NCI-H1417 treated with DMSO at 0.1 percent for 48 hours (cell line): ENCODE results near the gene STK10.
"Not testable (repeated sequence)": the region's sequence is repeated elsewhere in the genome, so short reads cannot be mapped to it uniquely, and the experiment has no call there.

Experiments
- DNase-seq: peaks from one replicate; lab custom pipeline; 2025; lab: John Stamatoyannopoulos, UW

Gene STK10

DNA sequence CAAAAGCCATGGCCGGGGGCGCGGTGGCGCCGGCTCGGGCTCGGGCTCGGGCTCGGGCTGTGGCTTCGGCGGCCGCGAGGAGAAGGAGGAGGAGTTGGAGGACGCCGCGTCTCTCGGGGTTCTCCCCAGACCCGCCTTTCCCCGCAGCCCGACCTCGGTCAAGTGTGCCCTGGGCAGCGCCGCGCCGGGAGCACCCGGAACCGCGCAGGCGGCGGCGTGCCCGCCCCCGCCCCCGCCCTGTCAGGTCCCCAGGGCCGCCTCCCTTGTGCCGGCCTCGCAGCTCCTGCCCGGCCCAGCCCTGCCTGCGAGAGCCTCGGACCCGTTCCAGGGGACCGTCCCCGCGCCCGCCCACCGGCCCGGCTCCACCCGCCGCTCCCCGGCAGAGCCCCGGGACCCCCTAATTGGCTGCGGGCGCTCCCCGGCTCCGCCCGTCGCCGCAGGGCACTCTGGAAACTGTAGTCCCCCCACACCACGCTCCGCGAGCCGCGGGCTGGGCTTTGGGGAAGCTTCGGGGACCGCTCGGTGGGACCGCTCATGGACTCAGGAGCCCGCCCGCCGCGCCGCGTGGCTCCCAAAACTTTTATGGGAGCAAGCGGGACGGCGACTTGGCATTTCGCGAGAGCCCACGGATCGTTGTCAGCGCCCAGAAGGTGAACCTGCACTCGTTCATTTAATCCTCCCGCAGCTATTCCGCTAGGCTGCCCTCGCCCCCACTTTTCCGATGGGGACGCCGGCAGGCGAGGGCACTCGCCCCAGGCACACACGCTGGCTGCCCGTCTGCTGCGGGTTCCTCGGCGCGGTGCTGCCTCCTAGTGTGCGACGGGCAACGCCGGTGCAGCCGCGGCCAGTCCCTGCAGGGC lies at the start of gene STK10:
Gene STK10, minus strand, starts transcription at position 192 of the 860 bp plus-strand sequence. Its CDS starts 182 bp downstream, at position 10.
- DNase-seq = peak; percentile 13

DNA sequence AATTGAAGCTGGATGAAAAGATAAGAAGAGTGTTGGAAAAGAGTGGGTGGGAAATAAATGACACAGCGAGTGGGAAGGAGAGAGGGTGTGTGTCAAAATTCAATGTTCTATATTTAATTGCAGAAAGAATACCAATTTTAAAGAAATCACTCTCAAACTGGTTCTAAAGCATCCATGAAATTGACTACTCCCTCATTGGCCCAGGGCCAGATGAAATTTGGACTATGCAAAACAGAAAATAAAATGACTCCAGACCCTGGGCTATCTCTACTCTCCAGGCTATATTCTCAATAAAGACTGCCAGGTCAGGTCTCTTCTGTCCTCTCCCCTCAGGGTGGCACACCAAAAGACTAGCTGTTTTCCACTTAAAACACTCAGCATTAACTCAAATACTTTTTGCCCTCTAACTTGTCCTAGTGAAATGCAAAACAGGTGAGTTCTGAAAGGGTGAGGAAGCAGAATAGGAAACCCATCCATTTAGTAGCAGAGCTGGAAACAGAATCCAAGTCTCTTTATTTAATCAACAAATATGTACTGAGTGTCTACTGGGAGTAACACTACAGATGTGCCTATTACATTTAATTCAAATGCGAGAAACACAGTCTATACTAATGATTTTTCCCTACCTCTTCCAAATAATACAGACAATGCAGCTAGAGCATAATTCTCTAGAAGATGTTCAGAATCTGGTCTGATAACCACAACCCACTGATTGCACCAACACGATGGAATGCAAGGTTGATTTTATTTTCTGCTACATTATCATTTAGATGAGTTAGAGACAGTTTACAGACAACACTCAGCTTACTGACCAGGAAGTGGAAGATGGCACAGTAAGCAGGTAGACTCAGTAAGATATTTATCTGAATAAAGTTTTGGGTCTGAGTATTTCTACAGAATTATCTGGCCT lies 48.1 kb upstream of the STK10 start:
- no peak for DNase-seq

DNA sequence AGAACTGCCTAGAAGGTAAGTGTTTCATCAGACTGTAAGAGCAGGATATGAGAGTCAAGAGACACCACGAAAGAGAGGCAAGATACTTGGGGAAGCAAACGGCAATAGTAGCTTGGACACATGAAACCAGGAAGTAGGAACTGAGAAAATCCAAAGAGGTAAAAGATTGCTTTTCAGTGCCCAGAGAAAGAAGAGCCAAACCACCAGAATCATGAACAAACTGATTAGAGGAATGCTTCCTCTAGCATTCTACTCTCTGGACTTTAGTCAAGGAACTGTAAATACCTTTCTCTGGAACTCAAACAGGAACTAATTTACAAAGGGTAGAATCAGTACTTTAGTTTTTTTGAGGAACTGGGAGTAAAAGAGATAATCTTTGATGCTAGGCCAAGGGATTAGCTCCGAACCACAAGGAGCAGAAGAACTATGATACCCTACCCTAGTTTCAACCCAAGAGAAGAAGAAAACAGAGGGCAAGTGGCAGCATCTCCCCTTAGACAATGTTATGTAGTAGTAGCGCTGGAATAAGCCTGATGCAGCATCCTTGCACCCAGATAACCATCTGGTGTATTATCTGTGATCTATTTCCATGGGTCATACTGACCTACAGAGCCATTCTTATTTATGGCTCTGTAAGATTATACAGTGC lies 47.2 kb upstream of the STK10 start:
- no peak for DNase-seq

DNA sequence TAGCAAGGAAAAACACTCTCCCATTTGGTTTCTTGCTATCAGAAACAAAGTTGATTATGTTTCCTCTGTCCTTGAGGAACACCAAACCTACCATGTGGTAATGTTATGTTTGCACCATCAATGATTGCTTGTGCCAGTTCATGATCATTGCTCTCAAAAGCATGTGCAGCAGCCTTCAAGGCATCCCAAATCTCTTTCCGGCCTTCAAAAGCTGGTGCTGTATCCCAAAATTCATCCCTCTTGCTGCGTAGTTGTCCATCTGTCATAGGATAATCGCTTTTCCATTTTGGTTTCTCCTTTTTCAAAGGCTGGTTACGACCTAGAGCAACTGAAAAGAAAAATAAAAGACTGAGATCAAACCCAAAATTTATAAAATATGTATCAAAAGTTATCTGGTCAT lies 46.0 kb upstream of the STK10 start:
- DNase-seq = no peak

DNA sequence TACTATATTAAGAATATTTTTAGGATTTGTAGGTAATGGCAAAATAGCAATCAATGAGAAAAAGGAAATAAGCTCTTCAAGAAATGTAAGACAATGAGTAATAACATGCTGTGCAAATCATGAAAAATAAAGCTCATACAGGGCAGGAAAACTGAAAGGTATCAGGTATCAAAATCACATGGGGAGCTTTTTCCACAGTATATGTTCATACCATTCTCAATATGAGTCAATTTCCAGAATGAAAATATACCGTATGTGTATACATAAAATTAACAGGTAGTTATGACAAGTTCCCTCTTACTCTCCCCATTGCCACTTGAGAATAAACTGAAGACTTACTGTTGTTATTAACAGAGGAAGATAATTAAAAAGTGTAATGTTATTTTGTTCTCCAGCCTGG lies 41.9 kb upstream of the STK10 start:
- DNase-seq = no peak

DNA sequence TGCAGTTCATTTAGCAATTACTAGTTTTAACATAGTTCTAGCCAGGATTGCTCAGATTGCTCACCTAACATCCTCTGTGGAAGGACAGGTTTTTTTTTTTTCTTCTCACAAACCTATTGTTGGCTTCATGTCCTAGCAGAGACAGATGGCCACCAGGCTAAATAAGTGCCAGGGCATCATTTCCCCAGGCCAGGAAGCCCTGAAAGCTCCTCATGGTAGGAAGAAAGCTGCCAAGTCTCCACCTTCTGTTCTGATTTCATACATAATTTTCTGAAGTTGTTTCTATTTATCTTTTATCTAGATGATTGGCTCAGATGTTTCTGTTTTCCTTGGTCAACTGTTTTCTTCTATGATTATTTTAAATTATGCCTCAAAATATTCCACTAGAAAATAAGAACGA lies 37.0 kb upstream of the STK10 start:
- DNase-seq = no peak

GRCh38 chr5:172223901-172224873 lies 36.2 kb upstream of the STK10 start:
- DNase-seq = no peak

DNA sequence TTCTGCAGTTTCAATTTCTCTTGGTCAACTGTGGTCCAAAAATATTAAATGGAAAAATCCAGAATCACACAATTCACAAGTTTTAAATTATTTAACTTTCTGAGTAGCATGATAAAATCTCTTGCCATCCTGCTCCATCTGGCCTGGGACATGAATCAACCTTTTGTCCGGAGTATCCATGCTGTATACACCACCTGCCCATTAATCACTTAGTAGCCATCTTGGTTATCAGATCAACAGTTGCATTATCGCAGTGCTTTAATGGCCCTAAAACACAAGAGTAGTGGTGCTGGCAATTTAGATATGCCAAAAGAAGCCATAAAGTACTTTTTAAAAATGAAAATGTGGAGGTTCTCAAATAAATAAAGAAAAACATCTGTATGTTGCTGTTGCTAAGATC lies 31.3 kb upstream of the STK10 start:
- no peak for DNase-seq

GRCh38 chr5:172216345-172216744 lies 28.3 kb upstream of the STK10 start:
- DNase-seq = no peak

DNA sequence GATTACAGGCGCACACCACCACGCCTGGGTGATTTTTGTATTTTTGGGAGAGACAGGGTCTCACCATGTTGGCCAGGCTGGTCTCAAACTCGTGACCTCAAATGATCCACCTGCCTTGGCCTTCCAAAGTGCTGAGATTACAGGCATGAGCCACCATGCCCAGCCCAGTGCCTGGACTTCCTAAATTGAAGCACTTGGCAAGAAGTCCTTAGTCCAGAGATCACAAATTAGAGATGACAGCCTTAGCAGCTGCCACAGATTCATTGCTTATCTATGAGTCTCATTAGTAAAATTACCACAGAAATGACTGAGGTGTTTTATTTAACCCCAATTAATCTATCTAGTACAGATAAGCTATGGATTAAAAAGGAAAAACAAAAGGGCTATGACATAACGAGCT lies 25.1 kb upstream of the STK10 start:
- no peak for DNase-seq

- no peak for DNase-seq
Observed at GRCh38 chr5:172211676-172212075, 23.7 kb upstream of the STK10 start.

- no peak for DNase-seq
Observed at GRCh38 chr5:172209714-172210113, 21.7 kb upstream of the STK10 start.

DNA sequence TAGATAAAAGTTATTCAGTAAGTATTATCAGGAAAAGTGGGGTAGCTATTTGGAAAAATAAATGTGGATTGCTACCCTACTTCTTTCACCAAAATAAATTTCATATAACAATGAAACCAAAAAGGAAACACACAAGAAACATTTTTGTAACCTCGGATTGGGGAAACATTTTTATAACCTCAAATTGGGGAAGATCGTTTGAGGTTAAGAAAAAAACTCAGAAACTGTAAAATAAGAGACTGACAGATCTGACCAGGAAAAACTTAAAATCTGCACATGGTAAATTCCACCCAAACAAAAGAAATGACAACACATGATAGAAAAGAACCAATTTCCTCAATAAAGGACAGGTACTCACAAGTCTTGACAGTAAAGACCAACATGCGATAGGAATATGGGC lies 19.5 kb upstream of the STK10 start:
- no peak for DNase-seq

DNA sequence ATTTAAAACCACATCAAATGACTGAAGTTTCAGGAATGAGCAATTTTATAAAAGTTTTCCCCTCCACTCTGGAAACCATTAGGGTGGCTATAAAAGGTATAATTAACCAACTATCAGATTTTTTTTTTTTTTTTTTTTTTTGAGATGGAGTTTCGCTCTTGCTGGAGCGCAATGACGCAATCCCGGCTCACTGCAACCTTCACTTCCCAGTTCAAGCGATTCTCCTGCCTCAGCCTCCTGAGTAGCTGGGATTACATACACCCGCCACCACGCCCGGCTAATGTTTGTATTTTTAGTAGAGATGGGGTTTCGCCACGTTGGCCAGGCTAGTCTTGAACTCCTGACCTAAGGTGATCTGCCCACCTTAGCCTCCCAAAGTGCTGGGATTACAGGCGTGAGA lies 18.0 kb upstream of the STK10 start:
- DNase-seq = not testable (repeated sequence)

DNA sequence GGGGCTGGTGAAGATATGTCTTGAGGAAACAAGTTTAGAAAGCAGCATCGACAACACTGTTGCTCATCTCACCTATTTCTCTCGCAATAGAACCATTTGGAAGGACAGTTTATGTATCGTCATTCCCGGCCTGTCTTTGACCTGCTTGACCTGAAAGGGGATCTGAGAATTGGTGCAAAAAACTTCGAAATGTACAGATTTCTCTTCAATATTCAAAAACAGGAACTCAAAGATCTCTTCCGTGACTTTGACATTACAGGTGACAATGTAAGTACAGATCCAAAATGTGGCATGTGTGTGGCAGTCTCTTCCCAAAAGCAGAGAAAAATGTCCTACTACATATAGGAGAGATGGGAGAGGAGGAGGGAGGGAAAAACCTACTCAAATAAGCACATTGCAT lies 12.5 kb upstream of the STK10 start:
- no peak for DNase-seq

DNA sequence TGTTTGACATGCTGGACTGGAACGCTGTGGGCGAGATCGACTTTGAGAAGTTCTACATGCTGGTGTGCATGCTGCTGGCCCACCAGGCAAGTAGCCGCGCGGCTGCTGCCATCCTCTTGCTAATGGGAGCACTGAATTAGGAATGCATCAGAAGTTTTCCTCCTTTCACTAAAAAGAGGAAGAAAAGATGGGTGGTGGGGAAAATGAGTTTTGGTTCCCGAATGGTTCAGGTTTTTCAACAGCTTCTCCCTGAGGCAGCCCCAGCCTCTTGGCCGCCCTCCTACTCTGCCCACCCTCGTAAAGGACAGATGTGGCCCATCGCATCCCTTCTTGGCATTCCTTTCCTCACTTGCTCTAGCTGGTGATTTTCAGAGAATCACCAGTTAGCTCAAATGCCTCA lies 11.4 kb upstream of the STK10 start:
- DNase-seq = no peak

DNA sequence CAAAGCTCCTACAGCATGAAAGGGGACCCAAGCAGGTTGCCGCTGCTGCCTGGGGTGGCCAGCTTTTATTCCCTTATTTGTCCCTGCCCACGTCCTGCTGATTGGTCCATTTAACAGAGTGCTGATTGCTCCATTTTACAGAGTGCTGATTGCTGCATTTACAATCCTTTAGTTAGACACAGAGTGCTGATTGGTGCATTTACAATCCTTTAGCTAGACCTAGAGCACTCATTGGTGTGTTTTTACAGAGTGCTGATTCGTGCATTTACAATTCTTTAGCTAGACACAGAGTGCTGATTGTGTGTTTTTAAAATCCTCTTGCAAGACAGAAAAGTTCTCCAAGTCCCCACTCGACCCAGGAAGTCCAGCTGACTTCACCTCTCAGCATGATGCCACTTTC lies 9.8 kb upstream of the STK10 start:
- DNase-seq = not testable (repeated sequence)

GRCh38 chr5:172194985-172195774 lies 7.2 kb upstream of the STK10 start:
- no peak for DNase-seq

- DNase-seq = no peak
Observed at GRCh38 chr5:172193872-172194271, 5.8 kb upstream of the STK10 start, which contains the start of gene EFCAB9. Gene EFCAB9 (plus strand): TSS chr5:172194172. CDS start chr5:172194173, 1 bp downstream.

DNA sequence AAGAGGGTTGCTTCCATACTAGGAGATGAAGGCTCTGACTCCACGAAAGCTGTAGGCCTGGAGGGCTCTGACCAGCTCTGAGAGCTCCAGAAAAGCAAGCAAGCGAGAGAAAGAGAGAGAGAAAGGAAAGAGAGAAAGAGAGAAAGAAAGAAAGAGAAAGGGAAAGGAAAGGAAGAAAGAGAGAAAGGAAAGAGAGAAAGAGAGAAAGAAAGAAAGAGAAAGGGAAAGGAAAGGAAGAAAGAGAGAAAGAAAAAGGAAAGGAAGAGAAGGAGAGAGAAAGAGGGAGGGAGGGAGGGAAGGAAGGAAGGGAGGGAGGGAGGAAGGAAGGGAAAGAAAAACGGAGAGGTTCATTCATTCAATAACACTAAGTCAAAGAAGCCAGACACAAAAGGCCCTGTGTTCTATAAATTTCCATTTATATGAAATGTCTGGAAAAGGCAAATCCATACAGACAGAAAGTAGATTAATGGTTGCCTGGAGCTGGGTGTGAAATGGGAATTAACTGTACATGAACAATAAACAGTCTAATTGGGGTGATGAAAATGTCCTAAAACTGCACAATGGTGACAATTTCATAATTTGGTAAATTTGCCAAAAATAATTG lies 1.8 kb upstream of the STK10 start:
- DNase-seq = no peak
